Umbilical cord (tissue), 2 donors: Measurements from ENCODE around the gene MLLT3. TPM values are rescaled to one million over a fixed set of nuclear protein-coding genes. Genes with fewer than 3 reads are reported as not detected.
"Not testable (repeated sequence)": the region's sequence is repeated elsewhere in the genome, so short reads cannot be mapped to it uniquely, and the experiment has no call there.

ENCODE experiments used
- DNase-seq: peaks from one replicate; pipeline ENCODE4 v3.0.0-alpha.2; 2015; ENCODE audit warnings: low spot score
- total RNA-seq: library from RNA; depleted of rRNA; stranded (reverse); fragments of >200 nt; gene quantifications from one replicate; pipeline ENCODE4 v1.2.3, GENCODE V29; 2014; ENCODE audit warnings: low replicate concordance; ENCODE audit not compliant: insufficient read depth

MLLT3 gene
- 23.1 TPM for total RNA-seq

DNA sequence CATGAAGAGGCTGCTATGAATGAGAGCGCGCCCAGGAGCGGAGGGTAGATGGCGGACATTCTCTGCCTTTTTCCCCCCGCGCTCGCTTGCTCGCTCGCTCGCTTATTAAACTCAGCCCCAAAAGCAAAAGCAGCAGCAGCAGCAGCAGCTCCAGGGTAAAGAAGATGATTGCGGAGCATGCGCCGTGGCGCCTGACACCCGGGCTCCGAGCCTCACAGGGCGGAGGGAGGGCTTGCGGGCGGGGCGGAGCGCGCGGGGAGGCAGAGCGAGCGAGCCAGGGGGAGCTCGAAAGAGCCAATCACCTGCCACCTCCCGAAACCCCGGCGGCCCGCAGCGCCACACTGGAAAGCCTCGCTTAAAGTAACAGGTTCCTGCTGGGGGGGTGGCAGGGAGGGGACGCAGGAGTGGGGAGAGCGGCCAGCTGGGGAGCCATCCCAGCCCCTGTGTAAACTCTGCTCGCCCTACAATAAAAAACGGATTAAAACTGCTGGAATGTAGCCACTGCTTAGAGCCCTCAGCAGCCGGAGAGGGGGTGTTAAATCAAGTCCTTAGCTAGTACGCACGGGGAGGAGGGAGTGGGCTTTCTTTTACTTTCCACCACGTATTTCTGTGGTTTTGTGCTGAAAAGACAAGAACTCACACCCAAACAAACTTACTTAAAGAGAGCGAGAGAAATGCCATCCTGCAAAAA lies at the start of gene MLLT3:
Gene MLLT3, minus strand, starts transcription at position 170 of the 691 bp plus-strand sequence.
- DNase-seq = peak; percentile 98

DNA sequence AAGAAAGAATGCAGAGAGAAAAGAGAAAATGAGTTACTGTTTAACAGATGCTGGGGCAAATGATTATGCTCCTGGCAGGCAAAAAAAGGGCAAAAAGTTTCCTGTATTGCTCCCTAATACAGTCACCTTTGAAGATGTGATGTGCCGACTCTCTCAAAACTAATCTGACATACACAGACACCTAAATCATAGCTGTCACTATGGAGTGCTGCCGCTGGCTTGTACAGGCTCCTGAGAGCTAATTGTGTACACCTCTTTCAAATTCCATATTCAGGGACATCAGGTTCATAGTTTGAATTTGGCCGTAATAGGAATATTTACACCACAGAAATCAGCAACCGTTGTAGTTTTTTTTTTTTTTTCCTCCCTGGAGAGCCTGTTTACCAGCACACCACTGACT lies 49.3 kb upstream of the MLLT3 start:
- no peak for DNase-seq

DNA sequence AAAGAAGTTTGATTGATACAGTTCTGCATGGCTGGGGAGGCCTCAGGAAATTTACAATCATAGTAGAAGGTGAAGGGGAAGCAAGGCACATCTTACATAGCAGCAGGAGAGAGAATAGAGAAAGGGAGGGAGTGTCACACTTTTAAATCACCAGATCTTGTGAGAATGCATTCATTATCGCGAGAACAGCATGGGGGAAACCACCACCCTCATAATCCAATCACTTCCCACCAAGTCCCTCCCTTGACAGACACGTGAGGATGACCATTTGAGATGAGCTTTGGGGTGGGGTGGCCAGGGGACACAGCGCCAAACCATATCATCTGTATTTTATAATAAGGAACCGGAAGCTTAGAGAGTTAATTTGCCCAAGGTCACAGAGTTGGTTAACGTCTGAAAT lies 48.1 kb upstream of the MLLT3 start:
- no peak for DNase-seq

DNA sequence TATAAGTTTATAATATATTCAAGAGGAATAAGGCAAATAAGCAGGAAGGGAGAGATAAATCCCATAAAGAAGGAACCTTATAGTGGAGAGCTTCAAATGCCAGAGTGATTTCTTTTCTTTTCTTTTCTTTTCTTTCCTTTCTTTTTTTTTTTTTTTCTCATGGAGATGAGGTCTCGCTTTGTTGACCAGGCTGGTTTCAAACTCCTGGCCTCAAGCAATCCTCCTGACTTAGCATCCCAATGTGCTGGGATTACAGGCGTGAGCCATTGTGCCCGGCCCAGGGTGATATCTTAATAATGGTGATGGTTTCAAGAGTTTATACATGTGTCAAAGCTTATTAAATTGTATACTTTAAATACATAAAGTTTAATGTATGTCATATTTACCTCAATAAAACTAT lies 42.2 kb upstream of the MLLT3 start:
- no peak for DNase-seq

DNA sequence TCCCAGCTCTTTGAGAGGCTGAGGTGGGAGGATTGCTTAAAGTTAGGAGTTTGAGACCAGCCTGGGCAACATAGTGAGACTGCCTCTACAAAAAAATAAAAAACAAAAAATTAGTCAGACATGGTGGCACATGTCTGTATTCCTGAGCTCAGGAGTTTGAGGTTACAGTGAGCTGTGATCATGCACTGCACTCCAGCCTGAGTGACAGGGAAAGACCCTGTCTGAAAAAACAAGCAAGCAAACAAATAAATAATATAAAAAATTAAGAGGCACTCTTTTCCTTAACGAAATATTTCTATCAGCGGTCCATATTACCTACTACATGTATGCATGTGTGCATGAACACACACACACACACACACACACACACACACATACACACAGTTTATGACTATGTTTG lies 40.8 kb upstream of the MLLT3 start:
- DNase-seq = no peak

DNA sequence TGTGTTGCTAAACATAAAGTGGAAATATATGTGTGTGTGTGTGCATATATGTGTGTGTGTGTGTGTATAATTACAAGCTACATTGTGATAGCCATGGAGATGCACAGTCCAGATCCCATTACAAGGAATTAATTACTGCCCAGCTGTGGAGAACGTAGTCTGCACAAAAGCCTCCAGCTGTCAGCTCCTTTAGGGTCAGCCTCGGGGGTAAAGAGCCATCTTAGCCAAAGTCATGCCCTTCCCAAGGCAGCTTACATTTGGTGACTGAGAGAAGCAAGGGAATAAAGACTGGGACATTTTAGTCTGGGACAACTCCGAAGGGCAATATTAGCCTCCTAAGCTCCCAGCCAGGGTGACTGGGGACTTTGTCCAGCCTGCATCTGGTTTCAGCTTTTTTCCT lies 39.9 kb upstream of the MLLT3 start:
- no peak for DNase-seq

DNA sequence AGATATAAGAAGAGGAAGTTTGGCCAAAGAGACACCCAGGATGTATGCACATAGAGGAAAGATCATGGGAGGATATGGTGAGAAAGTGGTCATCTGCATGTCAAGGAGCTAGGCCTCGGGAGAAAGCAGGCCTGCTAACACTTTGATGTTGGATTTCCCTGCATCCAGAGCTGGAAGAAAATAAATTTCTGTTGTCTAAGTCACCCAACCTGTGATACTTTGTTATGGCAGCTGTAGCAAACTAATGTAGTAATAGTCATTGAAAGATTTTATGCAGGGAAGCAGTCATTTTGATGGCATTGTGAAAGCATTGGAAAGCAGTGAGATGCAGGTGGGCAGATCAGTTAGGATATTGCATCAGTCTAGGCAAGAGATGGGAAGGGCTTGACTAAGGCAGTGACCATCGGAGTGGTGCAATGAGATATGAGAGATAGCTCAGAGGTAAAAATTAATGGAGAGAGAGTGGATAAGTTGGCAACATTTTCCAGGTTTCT lies 37.2 kb upstream of the MLLT3 start:
- DNase-seq = no peak

DNA sequence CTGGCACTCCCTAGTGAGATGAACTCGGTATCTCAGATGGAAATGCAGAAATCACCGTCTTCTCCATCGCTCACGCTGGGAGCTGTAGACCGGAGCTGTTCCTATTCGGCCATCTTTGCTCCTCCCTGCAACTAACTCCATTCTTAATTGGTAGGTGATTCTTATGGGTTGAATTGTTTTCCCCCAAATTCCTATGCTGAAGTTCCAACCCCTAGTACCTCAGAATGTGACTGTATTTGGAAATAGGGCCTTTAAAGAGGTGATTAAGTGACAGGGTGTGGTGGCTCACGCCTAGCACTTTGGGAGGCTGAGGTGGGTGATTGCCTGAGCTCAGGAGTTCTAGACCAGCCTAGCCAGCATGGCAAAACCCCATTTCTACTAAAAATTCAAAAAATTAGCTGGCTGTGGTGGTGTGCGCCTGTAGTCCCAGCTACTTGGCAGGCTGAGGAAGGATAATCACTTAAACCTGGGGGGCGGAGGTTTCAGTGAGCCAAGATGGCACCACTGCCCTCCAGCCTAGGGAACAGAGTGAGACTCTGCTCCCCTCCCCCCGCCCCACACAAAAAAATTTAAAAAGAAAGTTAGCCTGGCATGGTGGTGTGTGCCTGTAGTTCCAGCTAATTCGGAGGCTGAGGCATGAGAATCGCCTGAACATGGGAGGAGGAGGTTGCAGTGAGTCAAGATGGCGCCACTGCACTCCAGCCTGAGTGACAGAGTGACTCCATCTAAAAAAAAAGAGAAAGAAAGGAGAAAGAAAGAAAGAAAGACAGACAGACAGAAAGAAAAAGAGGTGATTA lies 36.6 kb upstream of the MLLT3 start:
- DNase-seq = no peak

DNA sequence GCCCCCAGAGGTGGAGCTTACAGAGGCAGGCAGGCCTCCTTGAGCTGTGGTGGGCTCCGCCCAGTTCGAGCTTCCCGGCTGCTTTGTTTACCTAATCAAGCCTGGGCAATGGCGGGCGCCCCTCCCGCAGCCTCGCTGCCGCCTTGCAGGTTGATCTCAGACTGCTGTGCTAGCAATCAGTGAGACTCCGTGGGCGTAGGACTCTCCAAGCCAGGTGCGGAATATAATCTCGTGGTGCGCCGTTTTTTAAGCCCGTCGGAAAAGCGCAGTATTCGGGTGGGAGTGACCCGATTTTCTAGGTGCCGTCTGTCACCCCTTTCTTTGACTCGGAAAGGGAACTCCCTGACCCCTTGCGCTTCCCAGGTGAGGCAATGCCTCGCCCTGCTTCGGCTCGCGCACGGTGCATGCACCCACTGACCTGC lies 36.0 kb upstream of the MLLT3 start:
- not testable (repeated sequence) for DNase-seq

DNA sequence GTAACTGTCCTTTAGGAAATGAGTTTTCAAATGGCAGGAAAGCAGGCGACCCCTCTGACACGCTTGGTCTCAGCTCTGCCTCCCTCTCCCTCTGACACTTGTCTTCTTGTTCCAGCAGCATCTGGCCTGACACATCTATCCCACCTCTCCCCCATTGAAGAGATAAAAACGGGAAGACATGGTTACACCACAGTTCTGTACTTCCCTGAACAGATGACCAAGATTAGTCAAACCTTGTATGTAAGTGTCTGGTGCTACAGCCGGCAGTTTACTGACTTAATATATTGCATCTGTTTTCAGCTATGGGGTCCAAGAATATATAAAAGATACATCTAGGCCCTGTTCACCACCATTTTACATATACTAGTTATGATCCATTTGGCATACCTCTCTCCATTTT lies 29.6 kb upstream of the MLLT3 start:
- DNase-seq = no peak

DNA sequence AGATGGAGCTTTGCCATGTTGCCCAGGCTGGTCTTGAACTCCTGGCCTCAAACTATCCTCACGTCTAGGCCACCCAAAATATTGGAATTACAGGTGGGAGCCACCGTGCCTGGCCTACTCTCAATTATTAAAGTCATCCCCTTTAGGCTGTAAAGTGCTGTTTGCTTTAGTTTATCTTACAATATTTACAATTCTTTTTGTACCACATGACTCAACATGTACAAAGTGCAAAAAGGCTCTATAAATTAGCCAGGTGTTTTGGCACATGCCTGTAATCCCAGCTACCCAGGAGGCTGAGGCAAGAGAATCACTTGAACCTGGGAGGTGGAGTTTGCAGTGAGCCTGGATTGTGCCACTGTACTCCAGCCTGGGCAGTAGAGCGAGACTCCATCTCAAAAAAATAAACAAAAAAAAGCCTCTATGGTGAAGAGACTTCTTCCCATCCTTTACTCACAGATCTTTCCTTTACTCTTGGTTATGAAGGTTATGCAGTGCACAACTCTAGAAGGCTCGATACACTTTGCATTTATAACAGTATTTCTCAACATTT lies 28.5 kb upstream of the MLLT3 start:
- DNase-seq = no peak

DNA sequence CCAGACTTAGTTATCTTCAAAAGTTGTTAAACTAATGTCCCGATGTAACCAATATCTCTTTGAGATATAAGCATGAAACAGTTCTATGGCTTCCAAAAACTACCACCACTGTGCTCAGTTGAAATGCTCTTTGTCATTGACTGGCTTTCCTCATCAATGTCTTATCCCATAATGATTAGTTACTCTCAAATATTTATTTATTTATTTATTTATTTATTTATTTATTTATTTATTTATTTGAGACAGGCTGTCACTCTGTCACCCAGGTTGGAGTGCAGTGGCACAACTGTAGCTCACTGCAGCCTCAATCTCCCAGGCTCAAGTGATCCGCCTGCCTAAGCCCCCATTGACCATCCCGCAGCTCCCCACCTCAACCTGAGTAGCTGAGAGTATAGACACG lies 28.0 kb upstream of the MLLT3 start:
- DNase-seq = no peak

DNA sequence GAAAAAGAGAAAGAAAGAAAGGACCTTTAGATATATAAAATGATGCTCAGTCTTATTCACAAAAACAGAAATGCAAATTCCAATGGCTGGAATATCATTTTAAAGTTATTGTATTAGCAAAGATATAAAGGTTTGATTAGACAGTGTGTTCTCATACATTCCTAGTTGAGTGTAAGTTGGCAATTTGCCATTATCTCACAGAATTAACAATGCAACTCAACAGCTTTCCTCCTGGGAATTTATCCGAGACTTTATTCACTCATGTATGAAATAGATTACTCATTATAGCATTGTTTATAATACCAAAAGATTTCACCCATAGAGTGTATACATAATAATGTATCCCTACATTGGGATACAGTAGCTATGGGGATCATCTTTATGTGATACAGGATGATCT lies 27.1 kb upstream of the MLLT3 start:
- no peak for DNase-seq

DNA sequence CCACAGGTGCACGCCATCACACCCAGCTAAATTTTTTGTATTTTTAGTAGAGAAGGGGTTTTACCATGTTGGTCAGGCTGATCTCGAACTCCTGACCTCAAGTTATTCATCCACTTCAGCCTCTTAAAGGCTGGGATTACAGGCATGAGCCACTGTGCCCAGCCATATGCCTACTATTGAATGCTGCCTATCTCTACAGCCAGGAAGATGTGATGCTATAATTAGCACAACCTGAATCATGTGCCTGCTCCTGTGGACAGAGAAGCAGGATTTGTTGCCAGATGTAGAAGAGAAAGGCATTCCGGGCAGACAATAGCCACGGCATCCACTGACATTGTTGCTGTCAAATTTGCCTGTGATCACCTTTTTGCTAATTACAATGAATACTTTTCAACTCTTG lies 24.4 kb upstream of the MLLT3 start:
- DNase-seq = no peak

DNA sequence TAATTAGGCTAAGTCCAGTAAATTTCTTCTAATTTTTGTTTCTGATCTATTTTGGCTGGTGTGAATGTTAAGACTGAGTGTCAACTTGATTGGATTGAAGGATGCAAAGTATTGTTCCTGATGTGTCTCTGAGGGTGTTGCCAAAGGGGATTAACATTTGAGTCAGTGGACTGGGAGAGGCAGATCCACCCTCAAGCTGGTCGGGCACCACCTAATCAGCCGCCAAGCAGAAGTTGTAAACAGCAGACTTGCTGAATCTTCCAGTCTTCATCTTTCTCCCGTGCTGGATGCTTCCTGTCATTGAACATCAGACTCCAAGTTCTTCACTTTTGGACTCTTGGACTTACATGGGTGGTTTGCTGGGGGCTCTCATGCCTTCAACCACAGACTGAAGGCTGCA lies 21.4 kb upstream of the MLLT3 start:
- no peak for DNase-seq

DNA sequence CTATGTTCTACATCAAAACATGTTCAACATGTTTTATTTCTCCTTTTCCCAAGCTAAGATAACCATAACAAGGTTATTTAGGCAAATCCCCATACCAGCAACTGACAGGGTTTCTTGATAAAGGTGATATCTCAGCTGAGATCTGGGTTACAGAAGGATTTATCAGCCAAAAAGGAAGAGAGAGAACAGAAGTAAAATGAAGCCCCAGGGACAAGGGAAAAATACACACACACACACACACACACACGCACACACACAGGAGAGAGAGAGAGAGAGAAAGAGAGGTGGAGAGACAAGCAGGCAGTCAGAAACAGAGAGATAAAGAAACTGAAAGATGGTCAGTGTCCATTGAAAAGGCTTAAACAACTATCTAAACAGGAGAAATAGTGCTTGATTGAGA lies 19.7 kb upstream of the MLLT3 start:
- no peak for DNase-seq

DNA sequence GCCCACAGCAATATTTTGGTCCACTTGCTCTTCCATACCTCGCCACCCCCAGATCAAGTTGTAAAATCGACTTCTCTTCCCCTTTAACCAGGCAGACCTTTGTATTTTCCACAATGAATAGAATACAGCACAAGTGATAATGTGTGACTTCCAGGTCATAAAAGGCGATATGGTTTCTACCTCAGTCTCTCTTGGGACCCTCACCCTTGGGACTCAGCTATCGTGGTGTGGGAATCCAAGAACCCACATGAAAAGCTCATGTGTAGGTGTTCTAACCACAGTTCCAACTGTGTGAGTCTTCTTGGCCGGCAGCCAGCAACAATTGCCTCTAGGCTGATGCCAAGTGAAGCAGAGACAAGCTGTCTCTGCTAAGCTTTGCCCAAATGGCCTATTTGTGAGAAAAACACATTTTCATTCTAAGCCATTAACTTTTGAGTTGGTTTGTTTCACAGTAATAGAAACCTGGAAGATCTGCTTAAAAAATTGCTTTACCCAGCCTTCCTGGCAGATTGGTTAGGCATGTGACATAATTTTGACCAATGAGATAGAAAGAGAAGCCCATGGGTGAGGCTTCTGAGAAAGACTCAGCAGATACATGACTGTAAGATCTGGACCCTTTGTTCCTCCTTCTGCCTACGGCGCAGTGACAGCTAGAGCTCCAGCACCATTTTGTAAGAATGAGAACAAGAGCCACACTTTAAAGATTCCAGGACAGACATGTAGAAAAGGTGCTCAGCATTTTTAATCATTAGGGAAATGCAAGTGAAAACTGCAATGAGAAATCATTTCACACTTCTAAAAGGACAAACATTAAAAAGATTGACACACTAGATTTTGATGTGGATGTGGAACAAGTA lies 18.3 kb upstream of the MLLT3 start:
- peak; percentile 35 for DNase-seq

DNA sequence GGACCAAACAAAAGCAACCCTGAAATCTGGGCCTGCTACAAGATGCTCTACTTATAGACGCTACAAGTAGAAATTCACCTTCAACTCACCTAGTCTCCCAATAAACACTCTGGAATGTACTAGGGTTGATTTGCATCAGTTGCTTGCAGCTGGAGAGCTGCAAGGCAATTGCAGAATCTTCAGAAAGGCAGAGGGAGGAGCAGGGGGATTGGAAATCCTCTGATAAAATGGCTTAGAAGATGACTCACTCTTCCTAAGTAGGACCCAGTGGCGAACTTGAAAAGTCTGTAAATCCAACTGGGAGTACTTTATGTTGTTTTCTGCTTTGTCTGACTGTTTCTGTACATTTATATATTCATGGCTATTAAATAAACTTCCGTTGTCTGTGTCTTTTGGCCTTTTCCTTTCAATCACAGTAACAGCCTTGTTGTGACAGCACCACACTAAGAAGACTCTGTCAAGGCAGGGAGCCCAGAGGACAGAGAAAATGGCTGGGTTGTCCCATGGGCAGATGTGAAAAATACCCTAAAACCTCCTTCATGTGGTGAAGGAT lies 14.7 kb upstream of the MLLT3 start:
- peak; percentile 93 for DNase-seq

DNA sequence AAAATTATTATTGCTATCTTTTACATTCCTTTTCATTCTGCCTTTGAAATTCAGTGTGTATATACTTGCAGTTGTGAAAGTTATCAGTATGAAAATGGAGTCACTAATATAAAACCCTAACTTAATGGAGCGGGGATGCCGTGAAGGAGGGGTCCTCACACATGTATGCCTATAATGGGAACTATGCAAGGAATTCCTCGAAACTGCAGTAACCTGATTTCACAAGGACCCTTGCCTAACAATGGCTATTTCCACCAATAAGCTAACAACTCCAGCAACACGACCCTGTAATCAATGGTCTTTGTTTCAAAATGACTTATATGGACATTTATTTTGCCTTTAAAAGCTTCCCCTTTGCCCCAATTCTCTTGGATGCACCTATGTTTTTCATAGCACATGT lies 12.6 kb upstream of the MLLT3 start:
- no peak for DNase-seq

DNA sequence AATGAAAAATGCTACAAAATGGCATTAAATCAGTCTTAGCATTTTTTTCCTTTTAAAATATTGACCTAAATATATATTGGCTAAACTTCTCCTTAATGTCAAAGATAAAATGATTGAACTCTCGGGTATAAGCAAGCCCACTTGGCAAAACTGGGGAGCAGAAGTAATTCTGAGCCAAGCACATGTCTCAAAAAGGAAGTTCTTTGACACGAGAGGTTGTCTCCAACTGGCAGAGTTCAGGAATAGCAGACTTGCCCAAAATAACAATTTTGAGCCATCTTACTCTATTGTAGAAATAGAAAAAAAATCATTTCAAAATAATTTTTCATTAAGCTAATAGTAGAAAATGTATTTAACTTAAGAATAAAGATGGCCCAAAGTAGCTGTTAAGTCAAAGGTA lies 10.4 kb upstream of the MLLT3 start:
- no peak for DNase-seq

DNA sequence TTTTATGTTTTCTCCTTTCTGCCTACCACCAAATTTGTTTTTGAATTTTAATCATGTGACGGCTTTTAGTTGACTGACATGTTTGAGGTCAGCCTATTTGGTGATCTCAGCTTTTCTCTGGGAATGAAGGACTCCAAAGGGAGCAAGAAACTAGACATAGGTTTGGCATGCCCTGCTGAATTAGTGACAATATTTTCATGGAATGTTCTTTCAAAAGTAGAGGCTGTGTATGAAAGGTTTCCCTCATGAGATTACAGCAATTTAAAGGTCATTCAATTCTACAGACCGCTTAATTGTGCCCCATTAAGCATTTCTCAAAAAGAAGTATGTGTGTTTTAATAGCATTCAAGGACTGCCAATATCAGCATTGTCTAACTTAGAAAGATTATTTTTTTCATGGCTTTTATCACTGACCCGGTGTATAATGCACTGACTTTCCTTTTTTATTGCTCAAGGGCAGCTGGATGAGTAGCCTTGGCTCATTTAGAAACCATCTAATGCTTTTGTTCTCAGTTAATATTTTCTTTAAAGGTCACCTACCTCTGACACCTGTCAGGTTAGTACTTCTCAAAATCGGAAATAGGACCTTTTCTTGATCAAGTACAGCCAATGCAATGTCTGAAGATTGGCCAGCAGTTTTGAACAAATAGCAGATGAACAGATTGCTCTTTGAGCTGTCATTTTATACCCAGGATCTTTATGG lies 8.1 kb upstream of the MLLT3 start:
- no peak for DNase-seq
